ENCODE measurements around the gene AQP1. TPM values are rescaled to one million over a fixed set of nuclear protein-coding genes. Genes with fewer than 3 reads are reported as not detected.

Gene AQP1
- total RNA-seq, 3 donors from 2014 or later (not counting 1 experiment from before 2014, with no cell fraction given) = 0.50 to 1.4 TPM; not detected in 1

DNA sequence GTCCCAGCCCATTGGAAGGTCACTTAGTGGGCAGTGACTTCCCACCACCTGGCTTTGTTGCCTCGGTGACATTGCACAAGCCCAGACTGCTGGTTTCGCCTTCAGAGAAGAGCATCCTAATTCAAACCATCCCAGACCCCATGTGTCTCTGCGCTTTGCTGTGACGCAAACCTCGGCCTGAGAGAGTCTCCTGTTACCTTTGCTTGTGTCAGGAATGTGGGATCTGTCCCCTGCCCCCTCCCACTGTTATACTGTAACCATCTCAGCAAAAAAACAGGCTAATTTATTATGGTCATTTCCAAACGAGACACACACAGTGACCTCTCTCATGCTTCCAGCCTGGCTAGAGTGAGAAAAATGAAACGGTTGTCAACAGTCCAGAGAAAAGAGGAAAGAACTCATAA lies 25.0 kb upstream of the AQP1 start:
- H3K4me3 ChIP-seq (ENCODE audit: low read length) = no peak overlapping the region
- Mint-ChIP-seq H3K36me3 (no peaks in the 10 kb centered on the region), H3K27ac (no peak overlapping the region), H3K4me1 (no peaks in the 10 kb centered on the region), H3K4me3 (no peak overlapping the region), H3K27me3 (ENCODE audit: low read depth in 2 of 2) (no peaks in the 10 kb centered on the region), H3K9me3 (no peaks in the 10 kb centered on the region)
- no peaks in the 10 kb centered on the region for H3K4me1 ChIP-seq (ENCODE audit: control insufficient read depth, insufficient read depth, low read length)
- TF ChIP-seq, protein P1, sequence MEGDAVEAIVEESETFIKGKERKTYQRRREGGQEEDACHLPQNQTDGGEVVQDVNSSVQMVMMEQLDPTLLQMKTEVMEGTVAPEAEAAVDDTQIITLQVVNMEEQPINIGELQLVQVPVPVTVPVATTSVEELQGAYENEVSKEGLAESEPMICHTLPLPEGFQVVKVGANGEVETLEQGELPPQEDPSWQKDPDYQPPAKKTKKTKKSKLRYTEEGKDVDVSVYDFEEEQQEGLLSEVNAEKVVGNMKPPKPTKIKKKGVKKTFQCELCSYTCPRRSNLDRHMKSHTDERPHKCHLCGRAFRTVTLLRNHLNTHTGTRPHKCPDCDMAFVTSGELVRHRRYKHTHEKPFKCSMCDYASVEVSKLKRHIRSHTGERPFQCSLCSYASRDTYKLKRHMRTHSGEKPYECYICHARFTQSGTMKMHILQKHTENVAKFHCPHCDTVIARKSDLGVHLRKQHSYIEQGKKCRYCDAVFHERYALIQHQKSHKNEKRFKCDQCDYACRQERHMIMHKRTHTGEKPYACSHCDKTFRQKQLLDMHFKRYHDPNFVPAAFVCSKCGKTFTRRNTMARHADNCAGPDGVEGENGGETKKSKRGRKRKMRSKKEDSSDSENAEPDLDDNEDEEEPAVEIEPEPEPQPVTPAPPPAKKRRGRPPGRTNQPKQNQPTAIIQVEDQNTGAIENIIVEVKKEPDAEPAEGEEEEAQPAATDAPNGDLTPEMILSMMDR (IDR thresholded peaks at IDR 0.05) = no peak
- no peaks in the 10 kb centered on the region for H3K36me3 ChIP-seq (ENCODE audit: control insufficient read depth, insufficient read depth, low read length)
- no peak for DNase-seq
- 88% methylated on average over 7 of the region's 7 CpGs for whole genome bisulfite sequencing (ENCODE audit: insufficient coverage)
- H3K27me3 ChIP-seq (ENCODE audit: control insufficient read depth, insufficient read depth, low read length) = no peaks in the 10 kb centered on the region
- H3K9me3 ChIP-seq (ENCODE audit: control insufficient read depth, insufficient read depth, low read length) = no peaks in the 10 kb centered on the region
- no peak for ATAC-seq
- intact Hi-C loops (cut with micrococcal nuclease) = no loop called here
- no peak overlapping the region for H3K27ac ChIP-seq (ENCODE audit: low read length)

DNA sequence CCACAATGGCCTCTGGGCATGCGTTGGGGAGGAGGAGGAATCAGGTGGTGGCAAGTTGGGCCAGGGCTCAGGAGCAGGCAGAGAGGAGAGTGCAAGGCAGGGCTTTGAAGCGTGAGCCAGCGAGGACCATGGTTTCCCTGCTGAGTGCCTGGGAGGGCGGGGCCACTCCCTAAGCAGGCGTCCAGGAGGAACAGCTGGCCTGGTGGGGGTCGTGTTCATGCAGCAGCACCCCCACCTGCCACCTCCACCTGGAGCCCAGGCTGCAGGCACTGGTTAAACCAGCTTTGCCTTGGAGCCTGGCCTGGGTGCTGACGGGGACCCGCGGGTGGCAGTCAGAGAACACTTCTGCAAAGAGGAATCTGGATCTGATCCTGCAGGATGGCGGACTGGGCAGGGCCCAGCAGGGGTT lies 24.2 kb upstream of the AQP1 start:
- H3K4me3 Mint-ChIP-seq = no peak overlapping the region

DNA sequence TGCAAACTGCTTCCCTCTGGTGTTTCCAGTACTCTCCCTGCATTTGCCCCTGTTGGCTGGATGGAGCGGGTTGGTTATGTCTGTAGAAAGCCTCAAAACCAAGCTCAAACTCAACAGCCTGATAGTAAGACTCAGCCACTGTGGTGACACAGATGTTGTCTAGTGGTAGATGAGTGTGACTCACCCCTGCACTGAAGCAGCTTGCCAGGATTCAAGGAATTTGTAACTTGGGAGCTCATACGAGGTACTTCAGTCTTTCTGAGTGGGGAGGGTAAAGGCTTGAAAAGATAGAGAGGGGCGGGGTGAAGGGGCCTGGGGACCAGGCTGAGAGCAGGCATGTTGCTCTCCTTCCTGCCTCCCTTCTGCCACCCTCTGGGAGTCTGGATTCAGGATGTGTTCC lies 22.9 kb upstream of the AQP1 start:
- H3K4me1 Mint-ChIP-seq = no peaks in the 10 kb centered on the region
- Histone ChIP-seq H3K36me3 (ENCODE audit: control insufficient read depth, insufficient read depth, low read length) (no peaks in the 10 kb centered on the region), H3K4me1 (ENCODE audit: control insufficient read depth, insufficient read depth, low read length) (no peaks in the 10 kb centered on the region), H3K27me3 (ENCODE audit: control insufficient read depth, insufficient read depth, low read length) (no peaks in the 10 kb centered on the region), H3K27ac (ENCODE audit: low read length) (no peak overlapping the region), H3K4me3 (ENCODE audit: low read length) (no peak overlapping the region), H3K9me3 (ENCODE audit: control insufficient read depth, insufficient read depth, low read length) (no peaks in the 10 kb centered on the region)
- no peaks in the 10 kb centered on the region for H3K9me3 Mint-ChIP-seq
- TF ChIP-seq, protein P1 (IDR thresholded peaks at IDR 0.05) = no peak
- H3K27me3 Mint-ChIP-seq (ENCODE audit: low read depth in 2 of 2) = peaks cover 0 to 3% of the 10 kb centered on the region in 2 donors
- H3K27ac Mint-ChIP-seq = no peak overlapping the region
- no peak for DNase-seq
- WGBS (ENCODE audit: insufficient coverage) = 86% methylated on average over 3 of the region's 3 CpGs
- no peak overlapping the region for H3K4me3 Mint-ChIP-seq
- ATAC-seq = no peak
- intact Hi-C loops (cut with micrococcal nuclease) = no loop called here
- H3K36me3 Mint-ChIP-seq = no peaks in the 10 kb centered on the region

More for the DNA sequence above, 24.2 kb upstream of the AQP1 start:
- Histone ChIP-seq H3K9me3 (ENCODE audit: control insufficient read depth, insufficient read depth, low read length) (no peaks in the 10 kb centered on the region), H3K4me3 (ENCODE audit: low read length) (no peak overlapping the region), H3K36me3 (ENCODE audit: control insufficient read depth, insufficient read depth, low read length) (no peaks in the 10 kb centered on the region), H3K4me1 (ENCODE audit: control insufficient read depth, insufficient read depth, low read length) (no peaks in the 10 kb centered on the region), H3K27me3 (ENCODE audit: control insufficient read depth, insufficient read depth, low read length) (no peaks in the 10 kb centered on the region), H3K27ac (ENCODE audit: low read length) (no peak overlapping the region)
- no peak overlapping the region for H3K27ac Mint-ChIP-seq
- TF ChIP-seq, protein P1 (IDR thresholded peaks at IDR 0.05) = no peak
- no peaks in the 10 kb centered on the region for H3K4me1 Mint-ChIP-seq
- H3K9me3 Mint-ChIP-seq = no peaks in the 10 kb centered on the region
- 75% methylated on average over 10 of the region's 10 CpGs for WGBS (ENCODE audit: insufficient coverage)
- peaks cover 0 to 2% of the 10 kb centered on the region in 2 donors for H3K27me3 Mint-ChIP-seq (ENCODE audit: low read depth in 2 of 2)
- no peak for DNase-seq
- intact Hi-C loops (cut with micrococcal nuclease) = no loop called here
- no peaks in the 10 kb centered on the region for H3K36me3 Mint-ChIP-seq
- no peak for ATAC-seq

DNA sequence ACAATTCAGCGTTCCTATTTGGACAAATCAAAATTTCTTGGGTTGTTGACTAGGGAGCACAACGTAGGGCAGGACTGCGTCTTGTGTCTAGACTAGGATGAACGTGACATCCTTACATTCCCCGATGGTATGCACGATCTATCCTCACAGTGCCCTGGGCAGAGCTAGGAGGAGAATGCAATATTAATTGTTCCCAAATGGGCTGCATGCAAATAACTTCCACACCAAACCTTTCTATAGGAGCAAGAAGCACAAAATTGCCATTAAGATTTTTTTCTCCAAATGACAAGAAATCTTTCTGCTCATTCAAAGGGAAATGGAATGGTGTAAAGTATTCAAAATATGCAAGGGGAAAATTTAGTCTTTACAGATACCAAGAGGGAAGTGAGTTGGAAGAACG lies 21.4 kb upstream of the AQP1 start:
- no peaks in the 10 kb centered on the region for H3K9me3 ChIP-seq (ENCODE audit: control insufficient read depth, insufficient read depth, low read length)
- intact Hi-C loops (cut with micrococcal nuclease) = no loop called here
- H3K27me3 ChIP-seq (ENCODE audit: control insufficient read depth, insufficient read depth, low read length) = no peaks in the 10 kb centered on the region
- TF ChIP-seq, protein P1 (IDR thresholded peaks at IDR 0.05) = no peak
- H3K4me1 ChIP-seq (ENCODE audit: control insufficient read depth, insufficient read depth, low read length) = no peaks in the 10 kb centered on the region
- no peaks in the 10 kb centered on the region for H3K4me1 Mint-ChIP-seq
- WGBS (ENCODE audit: insufficient coverage) = 88% methylated on average over 7 of the region's 7 CpGs
- DNase-seq (no peak), ATAC-seq (no peak)
- no peaks in the 10 kb centered on the region for H3K36me3 Mint-ChIP-seq
- H3K27me3 Mint-ChIP-seq (ENCODE audit: low read depth in 2 of 2) = peaks cover 0 to 3% of the 10 kb centered on the region in 2 donors
- H3K4me3 Mint-ChIP-seq = no peak overlapping the region
- no peak overlapping the region for H3K27ac Mint-ChIP-seq
- H3K9me3 Mint-ChIP-seq = no peaks in the 10 kb centered on the region
- H3K4me3 ChIP-seq (ENCODE audit: low read length) = no peak overlapping the region
- no peaks in the 10 kb centered on the region for H3K36me3 ChIP-seq (ENCODE audit: control insufficient read depth, insufficient read depth, low read length)
- H3K27ac ChIP-seq (ENCODE audit: low read length) = no peak overlapping the region
